GM23338 (cell line): Measurements from ENCODE around the gene SLBP.

Source experiments
- CREB1 ChIP-seq: fragments of 250-450 bp; sonication (Bioruptor Pico); IDR thresholded peaks from 2 replicates; pipeline ENCODE4 v1.5.0; 2020; ENCODE audit warnings: low read depth, mild to moderate bottlenecking, moderate library complexity
- CTCF ChIP-seq, 2 experiments: fragments of 200-600 bp in 1 of 2; sonication (generic) in 1 of 2; conservative IDR thresholded peaks; 2 replicates each; pipeline versions ENCODE4 v1.5.1 to v1.6.1; 2016 to 2017; ENCODE audit warnings: antibody characterized with exemption in 2 of 2, low read depth in 2 of 2, mild to moderate bottlenecking in 2 of 2, moderate library complexity in 1 of 2
- ETS1 ChIP-seq: IDR thresholded peaks from 2 replicates; pipeline ENCODE4 v1.6.1; 2016; ENCODE audit warnings: antibody characterized with exemption
- EZH2 ChIP-seq: fragments of 200-600 bp; sonication (generic); IDR thresholded peaks from one replicate; pipeline ENCODE4 v1.8.0; 2017; ENCODE audit warnings: antibody characterized with exemption, mild to moderate bottlenecking, low read depth; ENCODE audit not compliant: unreplicated experiment
- EZH2phosphoT487 ChIP-seq: fragments of 200-600 bp; sonication (generic); IDR thresholded peaks from one replicate; pipeline ENCODE4 v1.8.1; 2018; ENCODE audit warnings: antibody characterized with exemption; ENCODE audit not compliant: unreplicated experiment
- JUNB ChIP-seq: IDR thresholded peaks from one replicate; pipeline ENCODE4 v1.6.1; 2016; ENCODE audit warnings: antibody characterized with exemption; ENCODE audit not compliant: unreplicated experiment
- POLR2AphosphoS5 ChIP-seq: IDR thresholded peaks from 2 replicates; pipeline ENCODE4 v1.6.1; 2016; ENCODE audit warnings: antibody characterized with exemption, low read depth
- REST ChIP-seq: IDR thresholded peaks from one replicate; pipeline ENCODE4 v1.6.1; 2018; ENCODE audit warnings: antibody characterized with exemption; ENCODE audit not compliant: unreplicated experiment
- STAT1 ChIP-seq: IDR thresholded peaks from one replicate; pipeline ENCODE4 v1.6.1; 2016; ENCODE audit warnings: antibody characterized with exemption; ENCODE audit not compliant: unreplicated experiment
- ZNF114 ChIP-seq: fragments of 250-450 bp; sonication (Bioruptor Pico); IDR thresholded peaks from 2 replicates; pipeline ENCODE4 v1.5.0; 2020; ENCODE audit warnings: mild to moderate bottlenecking, moderate library complexity

GRCh38 chr4:1756893-1757779 is 45.0 kb upstream of the SLBP start:
- TF ChIP-seq CTCF (conservative IDR thresholded peaks at IDR 0.05; ENCODE audit: low read depth in 2 of 2): no peak
- no peak for TF ChIP-seq EZH2
- no peak for TF ChIP-seq CREB1
- no peak for TF ChIP-seq STAT1
- TF ChIP-seq ZNF114: no peak
- no peak for TF ChIP-seq POLR2AphosphoS5
- TF ChIP-seq REST: no peak
- TF ChIP-seq EZH2phosphoT487: no peak
- no peak for TF ChIP-seq JUNB
- TF ChIP-seq ETS1: no peak
